Activated CD8-positive, alpha-beta T cell treated with anti-CD3 and anti-CD28 coated beads for 36 hours (primary cell): ENCODE measurements around the gene HEATR5A. TPM values are rescaled to one million over a fixed set of nuclear protein-coding genes. Genes with fewer than 3 reads are reported as not detected.
"Not testable (repeated sequence)": the region's sequence is repeated elsewhere in the genome, so short reads cannot be mapped to it uniquely, and the experiment has no call there.

ENCODE experiments used
- ATAC-seq: fragments of 200-7000 bp; cut with Tn5 transposase; one replicate; pipeline ENCODE4 v1.10.0; 2021; ENCODE audit warnings: mild to moderate bottlenecking, moderate library complexity
- CTCF ChIA-PET: fragments of 350-600 bp; sonication (Branson Sonifier 250); formaldehyde crosslinking; loops from one replicate; lab custom pipeline; 2021; ENCODE audit warnings: antibody characterized with exemption; lab: Charles Lee
- POLR2A ChIA-PET: fragments of 350-600 bp; sonication (Branson Sonifier 250); formaldehyde crosslinking; loops from one replicate; lab custom pipeline; 2021; ENCODE audit warnings: antibody characterized with exemption; lab: Charles Lee
- DNase-seq: peaks from one replicate; pipeline ENCODE4 v3.0.0-alpha.2; 2020
- H3K27ac Mint-ChIP-seq: one replicate; pipeline ENCODE4 v1.8.0; 2021; ENCODE audit warnings: mild to moderate bottlenecking, mixed read lengths
- H3K27me3 Mint-ChIP-seq: one replicate; pipeline ENCODE4 v1.8.0; 2021; ENCODE audit warnings: mixed read lengths
- H3K36me3 Mint-ChIP-seq: one replicate; pipeline ENCODE4 v1.8.0; 2021; ENCODE audit warnings: low read depth, mixed read lengths
- H3K4me1 Mint-ChIP-seq: one replicate; pipeline ENCODE4 v1.8.0; 2021; ENCODE audit warnings: low read depth, mixed read lengths
- H3K4me3 Mint-ChIP-seq: one replicate; pipeline ENCODE4 v1.8.0; 2021; ENCODE audit warnings: mild to moderate bottlenecking, moderate library complexity, mixed read lengths
- H3K9me3 Mint-ChIP-seq: one replicate; pipeline ENCODE4 v1.8.0; 2021; ENCODE audit warnings: mixed read lengths
- CTCF ChIP-seq: fragments of 200-600 bp; IDR thresholded peaks from one replicate; pipeline ENCODE4 v1.8.0; 2022; ENCODE audit warnings: antibody characterized with exemption, mild to moderate bottlenecking
- intact Hi-C: fragments of 100-400 bp; cut with micrococcal nuclease; formaldehyde crosslinking; loops from one replicate; pipeline ENCODE4 v1.10.0; 2022
- total RNA-seq, 2 experiments: library from RNA; stranded (reverse); gene quantifications; one replicate each; pipeline ENCODE4 v1.2.3, GENCODE V29; 2021

The HEATR5A gene
- total RNA-seq: 10 to 100 TPM; 12.7 to 15.7 TPM

GRCh38 chr14:31420319-31421111 lies at the start of gene HEATR5A:
HEATR5A (minus strand) TSS chr14:31420550; CDS start chr14:31402975, 17,575 bp downstream.
- TF ChIP-seq CTCF: no peak
- Mint-ChIP-seq H3K4me1 (peaks cover 18% of the 10 kb centered on the region), H3K9me3 (no peaks in the 10 kb centered on the region), H3K27me3 (no peaks in the 10 kb centered on the region), H3K4me3 (peak within 1 kb of the TSS; percentile 92), H3K27ac (peak within 1 kb of the TSS; percentile 90), H3K36me3 (no peaks in the 10 kb centered on the region)
- DNase-seq: peak; percentile 92
- ChIA-PET POLR2A (interaction anchor here (0.6 to 3.3 kb wide), 6 partner anchors 10 to 393 kb away, joined by 3 to 16 read pairs (median 4); partner anchors contain the start of gene DTD2), CTCF (interaction anchor here (0.6 to 3.1 kb wide), 14 partner anchors 8 to 442 kb away, joined by 3 to 21 read pairs (median 3); partner anchors contain the start of genes DTD2 and HECTD1)
- peak; percentile 94 for ATAC-seq
- intact Hi-C loops: loop anchor here (5.0 kb wide), 1 partner anchor 37 kb away; the partner anchor contains the start of gene DTD2

GRCh38 chr14:31466554-31466953 lies 46.2 kb upstream of the HEATR5A start:
- ChIA-PET POLR2A (no interaction called here), CTCF (no interaction called here)
- Mint-ChIP-seq H3K9me3 (no peaks in the 10 kb centered on the region), H3K4me1 (no peaks in the 10 kb centered on the region), H3K36me3 (no peaks in the 10 kb centered on the region), H3K27me3 (no peaks in the 10 kb centered on the region), H3K4me3 (no peak overlapping the region), H3K27ac (no peak overlapping the region)
- TF ChIP-seq CTCF: no peak
- ATAC-seq (no peak), DNase-seq (no peak)
- intact Hi-C loops: no loop called here

- no peaks in the 10 kb centered on the region for H3K36me3 Mint-ChIP-seq
- CTCF ChIA-PET: no interaction called here
- no peaks in the 10 kb centered on the region for H3K9me3 Mint-ChIP-seq
- no peak overlapping the region for H3K27ac Mint-ChIP-seq
- H3K27me3 Mint-ChIP-seq: no peaks in the 10 kb centered on the region
- H3K4me3 Mint-ChIP-seq: no peak overlapping the region
- POLR2A ChIA-PET: interaction anchor here (0.7 kb wide), 1 partner anchor 13 kb away, joined by 3 read pairs; no protein-coding TSS in a partner anchor
- TF ChIP-seq CTCF: no peak
- intact Hi-C loops: no loop called here
- no peaks in the 10 kb centered on the region for H3K4me1 Mint-ChIP-seq
- ATAC-seq (no peak), DNase-seq (no peak)
Measured at GRCh38 chr14:31465111-31465510, 44.8 kb upstream of the HEATR5A start.

- H3K27me3 Mint-ChIP-seq, H3K9me3 Mint-ChIP-seq, ATAC-seq, H3K27ac Mint-ChIP-seq, H3K36me3 Mint-ChIP-seq, DNase-seq, H3K4me1 Mint-ChIP-seq, POLR2A ChIA-PET, H3K4me3 Mint-ChIP-seq, intact Hi-C loops, CTCF ChIA-PET: not testable (repeated sequence)
Measured at GRCh38 chr14:31462450-31462849, 42.1 kb upstream of the HEATR5A start.

- CTCF ChIA-PET: interaction anchor here (1.0 kb wide), 1 partner anchor 14 kb away, joined by 3 read pairs; no protein-coding TSS in a partner anchor
- intact Hi-C loops: no loop called here
- DNase-seq (no peak), ATAC-seq (no peak)
- Mint-ChIP-seq H3K9me3 (no peaks in the 10 kb centered on the region), H3K36me3 (no peaks in the 10 kb centered on the region), H3K4me1 (peaks cover 9% of the 10 kb centered on the region), H3K4me3 (no peak overlapping the region), H3K27me3 (no peaks in the 10 kb centered on the region), H3K27ac (no peak overlapping the region)
- POLR2A ChIA-PET: no interaction called here
- TF ChIP-seq CTCF: no peak
Measured at GRCh38 chr14:31461545-31461944, 41.2 kb upstream of the HEATR5A start.
